Endothelial cell (in vitro differentiated cells): ENCODE measurements around the gene PAPOLA. TPM values are rescaled to one million over a fixed set of nuclear protein-coding genes. Genes with fewer than 3 reads are reported as not detected.

Experiments used
- DNase-seq: peaks from one replicate; pipeline ENCODE4 v3.0.0; 2021; ENCODE audit warnings: low spot score
- H3K27ac Mint-ChIP-seq: one replicate; pipeline ENCODE4 v1.8.0; 2021; ENCODE audit warnings: mixed read lengths, inconsistent platforms; ENCODE audit not compliant: unreplicated experiment
- H3K27me3 Mint-ChIP-seq: one replicate; pipeline ENCODE4 v1.8.0; 2021; ENCODE audit warnings: mild to moderate bottlenecking, moderate library complexity, mixed read lengths, inconsistent platforms; ENCODE audit not compliant: unreplicated experiment
- H3K36me3 Mint-ChIP-seq: one replicate; pipeline ENCODE4 v1.8.0; 2021; ENCODE audit warnings: mild to moderate bottlenecking, low read depth, mixed read lengths, inconsistent platforms; ENCODE audit not compliant: unreplicated experiment
- H3K4me1 Mint-ChIP-seq: one replicate; pipeline ENCODE4 v1.8.0; 2021; ENCODE audit warnings: mild to moderate bottlenecking, mixed read lengths, inconsistent platforms; ENCODE audit not compliant: unreplicated experiment
- H3K4me3 Mint-ChIP-seq: one replicate; pipeline ENCODE4 v1.8.0; 2021; ENCODE audit warnings: mild to moderate bottlenecking, mixed read lengths, inconsistent platforms; ENCODE audit not compliant: unreplicated experiment
- H3K9me3 Mint-ChIP-seq: one replicate; pipeline ENCODE4 v1.8.0; 2021; ENCODE audit warnings: mixed read lengths, inconsistent platforms; ENCODE audit not compliant: unreplicated experiment
- CTCF ChIP-seq: fragments of 200-600 bp; sonication (generic); IDR thresholded peaks from one replicate; pipeline ENCODE4 v1.5.0; 2021; ENCODE audit warnings: antibody characterized with exemption; ENCODE audit not compliant: unreplicated experiment
- total RNA-seq: library from RNA; stranded (reverse); fragmentation: NEBNext Ultra II Directional; extraction: Animal tissue kit (Norgen Biotek cat#: 25700); gene quantifications from one replicate; pipeline ENCODE4 v1.2.1, GENCODE V29; 2021; ENCODE audit not compliant: unreplicated experiment

The PAPOLA gene
- total RNA-seq, 1 donor from 2014 or later, result 161 TPM

- DNase-seq, result no peak
- Mint-ChIP-seq H3K4me1 (peaks cover 3% of the 10 kb centered on the region), H3K9me3 (no peaks in the 10 kb centered on the region), H3K4me3 (no peak overlapping the region), H3K36me3 (no peaks in the 10 kb centered on the region), H3K27ac (no peak overlapping the region), H3K27me3 (peaks cover 5% of the 10 kb centered on the region)
- no peak for TF ChIP-seq CTCF
These were observed 77.7 kb downstream of the PAPOLA start for GRCh38 chr14:96579855-96580254.

GRCh38 chr14:96580566-96580965 is 78.4 kb downstream of the PAPOLA start:
- DNase-seq, result no peak
- peaks cover 5% of the 10 kb centered on the region for H3K27me3 Mint-ChIP-seq
- H3K4me1 Mint-ChIP-seq, result peaks cover 3% of the 10 kb centered on the region
- no peak overlapping the region for H3K27ac Mint-ChIP-seq
- H3K9me3 Mint-ChIP-seq, result no peaks in the 10 kb centered on the region
- TF ChIP-seq CTCF, result no peak
- no peak overlapping the region for H3K4me3 Mint-ChIP-seq
- H3K36me3 Mint-ChIP-seq, result no peaks in the 10 kb centered on the region

GRCh38 chr14:96581026-96581425 is 78.8 kb downstream of the PAPOLA start:
- peaks cover 4% of the 10 kb centered on the region for H3K27me3 Mint-ChIP-seq
- peaks cover 3% of the 10 kb centered on the region for H3K4me1 Mint-ChIP-seq
- TF ChIP-seq CTCF, result no peak
- no peak overlapping the region for H3K4me3 Mint-ChIP-seq
- H3K36me3 Mint-ChIP-seq, result no peaks in the 10 kb centered on the region
- no peak overlapping the region for H3K27ac Mint-ChIP-seq
- no peak for DNase-seq
- H3K9me3 Mint-ChIP-seq, result no peaks in the 10 kb centered on the region

- Mint-ChIP-seq H3K27ac (no peak overlapping the region), H3K9me3 (no peaks in the 10 kb centered on the region), H3K36me3 (no peaks in the 10 kb centered on the region), H3K27me3 (peaks cover 3% of the 10 kb centered on the region), H3K4me1 (peaks cover 1% of the 10 kb centered on the region), H3K4me3 (no peak overlapping the region)
- no peak for DNase-seq
- no peak for TF ChIP-seq CTCF
These were observed 79.7 kb downstream of the PAPOLA start for GRCh38 chr14:96581902-96582301.

- peaks cover 1% of the 10 kb centered on the region for H3K27me3 Mint-ChIP-seq
- no peaks in the 10 kb centered on the region for H3K36me3 Mint-ChIP-seq
- TF ChIP-seq CTCF, result no peak
- no peak overlapping the region for H3K27ac Mint-ChIP-seq
- DNase-seq, result no peak
- no peak overlapping the region for H3K4me3 Mint-ChIP-seq
- H3K9me3 Mint-ChIP-seq, result no peaks in the 10 kb centered on the region
- no peaks in the 10 kb centered on the region for H3K4me1 Mint-ChIP-seq
These were observed 80.3 kb downstream of the PAPOLA start for GRCh38 chr14:96582411-96582961.
